SK-N-SH treated with all-trans-retinoic acid at 6 μM for 48 hours (cell line): ENCODE measurements around the gene HOXB1.

ENCODE experiments used
- ATAC-seq: fragments of 200-7000 bp; cut with Tn5 transposase; 3 replicates; pipeline ENCODE4 v1.9.1; 2020; ENCODE audit warnings: mild to moderate bottlenecking, moderate library complexity
- ARNTL ChIP-seq: fragments of 450-650 bp; formaldehyde crosslinking; IDR thresholded peaks from 2 replicates; pipeline ENCODE4 v1.5.0; 2020; ENCODE audit warnings: low read depth, mild to moderate bottlenecking, moderate library complexity, borderline replicate concordance
- BACH2 ChIP-seq: fragments of 250-450 bp; sonication (Bioruptor Pico); IDR thresholded peaks from 2 replicates; pipeline ENCODE4 v1.9.0; 2021; ENCODE audit warnings: mild to moderate bottlenecking, borderline replicate concordance
- CREB5 ChIP-seq: fragments of 250-450 bp; sonication (Bioruptor Pico); IDR thresholded peaks from 2 replicates; pipeline ENCODE4 v1.5.1; 2020; ENCODE audit warnings: low read depth, mild to moderate bottlenecking, moderate library complexity
- CSDC2 ChIP-seq: fragments of 250-450 bp; sonication (Bioruptor Pico); IDR thresholded peaks from 2 replicates; pipeline ENCODE4 v1.5.0; 2020; ENCODE audit warnings: mild to moderate bottlenecking, moderate library complexity
- CSRNP3 ChIP-seq: fragments of 250-450 bp; sonication (Bioruptor Pico); IDR thresholded peaks from 2 replicates; pipeline ENCODE4 v1.5.1; 2021; ENCODE audit warnings: mild to moderate bottlenecking, moderate library complexity
- ESRRG ChIP-seq: fragments of 250-450 bp; sonication (Bioruptor Pico); IDR thresholded peaks from 2 replicates; pipeline ENCODE4 v1.6.1; 2021; ENCODE audit warnings: mild to moderate bottlenecking
- GLIS3 ChIP-seq: fragments of 250-450 bp; sonication (Bioruptor Pico); IDR thresholded peaks from 2 replicates; pipeline ENCODE4 v1.5.0; 2020; ENCODE audit warnings: mild to moderate bottlenecking, moderate library complexity
- ISL1 ChIP-seq: fragments of 250-450 bp; sonication (Bioruptor Pico); IDR thresholded peaks from 2 replicates; pipeline ENCODE4 v2.1.2; 2022; ENCODE audit warnings: mild to moderate bottlenecking, moderate library complexity
- OSR1 ChIP-seq: fragments of 250-450 bp; sonication (Bioruptor Pico); IDR thresholded peaks from 2 replicates; pipeline ENCODE4 v1.8.0; 2022; ENCODE audit warnings: moderate library complexity, mild to moderate bottlenecking, inconsistent platforms
- POU6F1 ChIP-seq: fragments of 250-450 bp; sonication (Bioruptor Pico); IDR thresholded peaks from 2 replicates; pipeline ENCODE4 v1.8.0; 2021; ENCODE audit warnings: low read depth, mild to moderate bottlenecking, moderate library complexity, borderline replicate concordance
- PPARA ChIP-seq: fragments of 250-450 bp; sonication (Bioruptor Pico); IDR thresholded peaks from 2 replicates; pipeline ENCODE4 v1.5.0; 2020; ENCODE audit warnings: mild to moderate bottlenecking, borderline replicate concordance
- RARB ChIP-seq: fragments of 250-450 bp; sonication (Bioruptor Pico); IDR thresholded peaks from 2 replicates; pipeline ENCODE4 v1.8.0; 2021; ENCODE audit warnings: mild to moderate bottlenecking, moderate library complexity
- SNAI2 ChIP-seq: fragments of 250-450 bp; sonication (Bioruptor Pico); IDR thresholded peaks from 2 replicates; pipeline ENCODE4 v1.5.0; 2020; ENCODE audit warnings: mild to moderate bottlenecking, moderate library complexity
- TCF4 ChIP-seq: fragments of 250-450 bp; sonication (Bioruptor Pico); IDR thresholded peaks from 2 replicates; pipeline ENCODE4 v1.8.0; 2021; ENCODE audit warnings: mild to moderate bottlenecking, moderate library complexity, borderline replicate concordance
- TOX ChIP-seq: fragments of 250-450 bp; sonication (Bioruptor Pico); IDR thresholded peaks from 2 replicates; pipeline ENCODE4 v1.8.0; 2021; ENCODE audit warnings: mild to moderate bottlenecking, moderate library complexity, borderline replicate concordance
- TSHZ2 ChIP-seq: fragments of 250-450 bp; sonication (Bioruptor Pico); IDR thresholded peaks from 2 replicates; pipeline ENCODE4 v1.5.0; 2020; ENCODE audit warnings: mild to moderate bottlenecking, moderate library complexity
- ZC3H10 ChIP-seq: fragments of 250-450 bp; sonication (Bioruptor Pico); IDR thresholded peaks from 2 replicates; pipeline ENCODE4 v1.5.1; 2021; ENCODE audit warnings: mild to moderate bottlenecking, moderate library complexity
- ZFP3 ChIP-seq: fragments of 250-450 bp; sonication (Bioruptor Pico); IDR thresholded peaks from 2 replicates; pipeline ENCODE4 v1.5.0; 2020; ENCODE audit warnings: mild to moderate bottlenecking, moderate library complexity
- ZFP30 ChIP-seq: fragments of 450-650 bp; formaldehyde crosslinking; IDR thresholded peaks from 2 replicates; pipeline ENCODE4 v1.5.0; 2022; ENCODE audit warnings: mild to moderate bottlenecking, moderate library complexity
- ZNF565 ChIP-seq: fragments of 450-650 bp; formaldehyde crosslinking; conservative IDR thresholded peaks from 2 replicates; pipeline ENCODE4 v1.5.0; 2020; ENCODE audit warnings: low read depth, mild to moderate bottlenecking, moderate library complexity
- ZNF8 ChIP-seq: fragments of 450-650 bp; formaldehyde crosslinking; IDR thresholded peaks from 2 replicates; pipeline ENCODE4 v1.5.0; 2020; ENCODE audit warnings: mild to moderate bottlenecking, moderate library complexity

The HOXB1 gene

GRCh38 chr17:48554412-48555257 lies 23.8 kb upstream of the HOXB1 start:
- TF ChIP-seq TOX (CRISPR knock-in tag) (no peak), ZC3H10 (no peak), PPARA (no peak), ZNF565 (no peak), CSRNP3 (CRISPR knock-in tag) (no peak), TSHZ2 (CRISPR knock-in tag) (no peak)
- no peak for ATAC-seq

- ATAC-seq: no peak
- no peak for TF ChIP-seq CREB5 (CRISPR knock-in tag)
- no peak for TF ChIP-seq ZNF8
- TF ChIP-seq TCF4 (CRISPR knock-in tag): no peak
- TF ChIP-seq ZNF565: no peak
- TF ChIP-seq TOX (CRISPR knock-in tag): no peak
- no peak for TF ChIP-seq CSRNP3 (CRISPR knock-in tag)
- TF ChIP-seq GLIS3 (CRISPR knock-in tag): no peak
- no peak for TF ChIP-seq PPARA
- TF ChIP-seq SNAI2 (CRISPR knock-in tag): no peak
Observed at GRCh38 chr17:48553826-48554225, 23.0 kb upstream of the HOXB1 start.

GRCh38 chr17:48553190-48553547 lies 22.4 kb upstream of the HOXB1 start:
- TF ChIP-seq ZFP30 (CRISPR knock-in tag): no peak
- no peak for ATAC-seq

- no peak for ATAC-seq
- TF ChIP-seq GLIS3 (CRISPR knock-in tag) (no peak), CREB5 (CRISPR knock-in tag) (no peak), ZFP30 (CRISPR knock-in tag) (no peak), CSDC2 (no peak), POU6F1 (CRISPR knock-in tag) (no peak), ZNF8 (no peak), SNAI2 (CRISPR knock-in tag) (no peak), ZC3H10 (no peak), RARB (CRISPR knock-in tag) (no peak), ZFP3 (CRISPR knock-in tag) (no peak), OSR1 (CRISPR knock-in tag) (no peak), BACH2 (CRISPR knock-in tag) (no peak), ESRRG (no peak), TSHZ2 (CRISPR knock-in tag) (no peak), ISL1 (CRISPR knock-in tag) (no peak), ARNTL (CRISPR knock-in tag) (no peak), ZNF565 (no peak)
Observed at GRCh38 chr17:48552466-48553189, 21.8 kb upstream of the HOXB1 start.
